Activated T-helper 2 cell treated with anti-CD3 and anti-CD28 coated beads, Interferon-gamma antibody, Interleukin-2, Interleukin-4, amounts not matched to agents 10 μg/mL and 5 μg/mL and 100 μg/mL, durations not matched to agents 14 hours and 24 hours and 36 hours (primary cell): Measurements from ENCODE around the gene G0S2. TPM values are rescaled to one million over a fixed set of nuclear protein-coding genes. Genes with fewer than 3 reads are reported as not detected.

Source experiments
- DNase-seq: peaks from one replicate; pipeline ENCODE4 v3.0.0; 2021; ENCODE audit warnings: low spot score
- H3K27ac Mint-ChIP-seq: one replicate; pipeline ENCODE4 v1.8.0; 2021; ENCODE audit warnings: mixed read lengths
- H3K27me3 Mint-ChIP-seq: one replicate; pipeline ENCODE4 v1.8.0; 2021; ENCODE audit warnings: low read depth, mixed read lengths
- H3K36me3 Mint-ChIP-seq: one replicate; pipeline ENCODE4 v1.8.0; 2021; ENCODE audit warnings: low read depth, mixed read lengths
- H3K4me1 Mint-ChIP-seq: one replicate; pipeline ENCODE4 v1.8.0; 2021; ENCODE audit warnings: low read depth, mixed read lengths
- H3K4me3 Mint-ChIP-seq: one replicate; pipeline ENCODE4 v1.8.0; 2021; ENCODE audit warnings: low read depth, mild to moderate bottlenecking, moderate library complexity, mixed read lengths
- H3K9me3 Mint-ChIP-seq: one replicate; pipeline ENCODE4 v1.8.0; 2021; ENCODE audit warnings: mixed read lengths
- intact Hi-C: fragments of 100-400 bp; cut with micrococcal nuclease; formaldehyde crosslinking; loops from one replicate; pipeline ENCODE4 v1.15.1; 2023
- total RNA-seq: library from RNA; stranded (reverse); gene quantifications from 2 replicates; pipeline ENCODE4 v1.2.3, GENCODE V29; 2022

The G0S2 gene
- total RNA-seq, 1 donor from 2014 or later: 49.3 TPM

- Mint-ChIP-seq H3K4me3 (peak overlapping the region; percentile 82), H3K27ac (peak overlapping the region; percentile 92), H3K27me3 (no peaks in the 10 kb centered on the region), H3K36me3 (peaks cover 52% of the 10 kb centered on the region), H3K4me1 (peaks cover 63% of the 10 kb centered on the region), H3K9me3 (peaks cover 6% of the 10 kb centered on the region)
- intact Hi-C loops: loop anchor here (2.0 kb wide), 1 partner anchor 43 kb away; no protein-coding TSS in a partner anchor
- no peak for DNase-seq
Observed at GRCh38 chr1:209715314-209715713, 40.1 kb downstream of the G0S2 start.

GRCh38 chr1:209717818-209718217 lies 42.6 kb downstream of the G0S2 start:
- peak overlapping the region; percentile 92 for H3K27ac Mint-ChIP-seq
- intact Hi-C loops: loop anchor here (1.0 kb wide), 2 partner anchors 18 to 34 kb away; no protein-coding TSS in a partner anchor
- H3K4me1 Mint-ChIP-seq: peaks cover 66% of the 10 kb centered on the region

GRCh38 chr1:209720326-209720725 lies 45.1 kb downstream of the G0S2 start:
- peak overlapping the region; percentile 53 for H3K27ac Mint-ChIP-seq
- intact Hi-C loops: no loop called here
- H3K27me3 Mint-ChIP-seq: no peaks in the 10 kb centered on the region
- no peak overlapping the region for H3K4me3 Mint-ChIP-seq
- H3K9me3 Mint-ChIP-seq: peaks cover 6% of the 10 kb centered on the region
- no peak for DNase-seq
- peaks cover 67% of the 10 kb centered on the region for H3K4me1 Mint-ChIP-seq
- peaks cover 33% of the 10 kb centered on the region for H3K36me3 Mint-ChIP-seq

More at GRCh38 chr1:209717818-209718217, 42.6 kb downstream of the G0S2 start:
- no peaks in the 10 kb centered on the region for H3K27me3 Mint-ChIP-seq
- peaks cover 6% of the 10 kb centered on the region for H3K9me3 Mint-ChIP-seq
- H3K4me3 Mint-ChIP-seq: no peak overlapping the region
- peaks cover 39% of the 10 kb centered on the region for H3K36me3 Mint-ChIP-seq
- no peak for DNase-seq

- H3K27ac Mint-ChIP-seq: peak overlapping the region; percentile 53
- H3K9me3 Mint-ChIP-seq: peaks cover 6% of the 10 kb centered on the region
- no peak for DNase-seq
- intact Hi-C loops: no loop called here
- H3K36me3 Mint-ChIP-seq: peaks cover 28% of the 10 kb centered on the region
- no peak overlapping the region for H3K4me3 Mint-ChIP-seq
- H3K4me1 Mint-ChIP-seq: peaks cover 66% of the 10 kb centered on the region
- H3K27me3 Mint-ChIP-seq: no peaks in the 10 kb centered on the region
Observed at GRCh38 chr1:209720826-209721225, 45.6 kb downstream of the G0S2 start.

- H3K4me3 Mint-ChIP-seq: no peak overlapping the region
- no peak for DNase-seq
- peak overlapping the region; percentile 86 for H3K27ac Mint-ChIP-seq
- peaks cover 62% of the 10 kb centered on the region for H3K4me1 Mint-ChIP-seq
- intact Hi-C loops: no loop called here
- H3K9me3 Mint-ChIP-seq: peaks cover 6% of the 10 kb centered on the region
- H3K27me3 Mint-ChIP-seq: no peaks in the 10 kb centered on the region
- H3K36me3 Mint-ChIP-seq: peaks cover 23% of the 10 kb centered on the region
Observed at GRCh38 chr1:209721323-209721722, 46.1 kb downstream of the G0S2 start.

GRCh38 chr1:209723265-209723664 lies 48.1 kb downstream of the G0S2 start:
- Mint-ChIP-seq H3K9me3 (peaks cover 6% of the 10 kb centered on the region), H3K4me1 (peaks cover 67% of the 10 kb centered on the region), H3K4me3 (no peak overlapping the region), H3K36me3 (peaks cover 31% of the 10 kb centered on the region), H3K27me3 (no peaks in the 10 kb centered on the region), H3K27ac (peak overlapping the region; percentile 100)
- intact Hi-C loops: no loop called here
- no peak for DNase-seq

- H3K4me3 Mint-ChIP-seq: peak overlapping the region; percentile 60
- no peaks in the 10 kb centered on the region for H3K27me3 Mint-ChIP-seq
- peaks cover 31% of the 10 kb centered on the region for H3K36me3 Mint-ChIP-seq
- H3K4me1 Mint-ChIP-seq: peaks cover 67% of the 10 kb centered on the region
- intact Hi-C loops: loop anchor here (1.0 to 2.0 kb wide), 6 partner anchors 8 to 63 kb away; no protein-coding TSS in a partner anchor
- peaks cover 6% of the 10 kb centered on the region for H3K9me3 Mint-ChIP-seq
- peak; percentile 16 for DNase-seq
- peak overlapping the region; percentile 100 for H3K27ac Mint-ChIP-seq
Observed at GRCh38 chr1:209723756-209724693, 48.8 kb downstream of the G0S2 start.

Other genes starting within 250 kb of the G0S2 start
- not detected in 2 replicates for gene CAMK1G, start 91.7 kb upstream of the G0S2 start, total RNA-seq
- gene LAMB3, start 23.0 kb upstream of the G0S2 start, total RNA-seq: 11.3 and 11.5 TPM in 2 replicates
- 8.2 and 8.6 TPM in 2 replicates for gene HSD11B1, start 29.4 kb downstream of the G0S2 start, total RNA-seq
- gene TRAF3IP3, start 80.6 kb downstream of the G0S2 start, total RNA-seq: 386 and 390 TPM in 2 replicates
- gene C1orf74, start 109.1 kb downstream of the G0S2 start, total RNA-seq: 2.8 and 3.0 TPM in 2 replicates
- gene IRF6, start 130.7 kb downstream of the G0S2 start, total RNA-seq: 0.25 TPM in 1 of 2 replicates, not detected in the other
- gene UTP25, start 152.6 kb downstream of the G0S2 start, total RNA-seq: 18.7 and 19.6 TPM in 2 replicates